GM21515 (cell line): Measurements from ENCODE around the gene CALN1.
"Not testable (repeated sequence)": the region's sequence is repeated elsewhere in the genome, so short reads cannot be mapped to it uniquely, and the experiment has no call there.

ENCODE experiments used
- ATAC-seq: cut with Tn5 transposase; IDR thresholded peaks from one replicate; pipeline ENCODE4 v1.9.1; 2021; ENCODE audit not compliant: unreplicated experiment

Gene CALN1

DNA sequence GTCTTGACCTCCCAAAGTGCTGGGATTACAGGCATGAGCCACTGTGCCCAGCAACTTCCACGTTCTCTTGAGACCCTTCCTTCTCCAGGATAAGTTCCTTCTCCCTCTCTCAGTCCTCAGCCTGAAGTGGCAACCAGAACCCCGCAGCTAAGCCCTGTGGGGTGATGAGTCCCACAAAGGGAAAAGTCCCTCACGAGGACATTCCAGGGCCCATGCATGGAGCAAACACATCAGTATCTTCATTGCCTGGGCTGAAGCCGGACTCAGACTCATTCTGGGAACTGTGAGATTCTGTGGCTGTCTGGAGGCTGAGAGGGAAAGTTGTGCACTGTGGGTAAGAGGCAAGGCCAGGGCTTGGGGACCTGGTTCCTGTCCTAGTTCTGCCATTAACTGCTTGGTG, 657.3 kb downstream of the CALN1 start:
- ATAC-seq: no peak

DNA sequence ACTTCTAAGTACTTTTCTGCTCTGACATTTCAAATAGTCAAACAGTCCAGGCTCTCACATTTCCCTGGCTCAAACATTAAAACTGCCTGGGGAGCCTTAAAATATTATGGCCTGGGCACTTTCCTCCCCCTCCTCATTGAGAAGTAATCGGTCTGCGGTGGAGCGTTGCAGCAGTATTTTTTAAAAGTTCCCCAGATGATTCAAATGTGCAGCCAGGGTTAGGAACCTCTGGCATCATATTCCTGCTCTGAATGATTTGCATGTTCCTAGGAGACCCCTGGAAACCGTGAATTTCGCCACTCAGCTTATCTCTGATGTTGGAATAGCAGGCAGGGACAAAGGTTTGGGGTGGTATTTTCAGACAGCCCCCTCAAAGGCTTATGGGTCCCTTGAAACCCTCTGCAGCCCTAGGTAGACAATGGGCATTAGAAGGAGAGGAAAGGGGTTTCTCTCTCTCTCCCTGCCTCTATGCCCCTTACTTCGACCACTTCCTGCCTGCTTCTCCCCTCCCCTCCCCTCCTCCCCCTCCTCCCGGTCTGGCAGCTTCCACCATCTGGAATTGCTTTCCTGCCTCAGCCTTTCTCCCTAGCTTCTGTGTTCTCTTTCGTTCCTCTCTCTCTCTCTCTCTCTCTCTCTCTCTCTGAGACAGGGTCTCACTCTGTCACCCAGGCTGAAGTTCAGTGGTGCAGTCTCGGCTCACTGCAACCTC, 658.0 kb downstream of the CALN1 start:
- ATAC-seq: no peak

DNA sequence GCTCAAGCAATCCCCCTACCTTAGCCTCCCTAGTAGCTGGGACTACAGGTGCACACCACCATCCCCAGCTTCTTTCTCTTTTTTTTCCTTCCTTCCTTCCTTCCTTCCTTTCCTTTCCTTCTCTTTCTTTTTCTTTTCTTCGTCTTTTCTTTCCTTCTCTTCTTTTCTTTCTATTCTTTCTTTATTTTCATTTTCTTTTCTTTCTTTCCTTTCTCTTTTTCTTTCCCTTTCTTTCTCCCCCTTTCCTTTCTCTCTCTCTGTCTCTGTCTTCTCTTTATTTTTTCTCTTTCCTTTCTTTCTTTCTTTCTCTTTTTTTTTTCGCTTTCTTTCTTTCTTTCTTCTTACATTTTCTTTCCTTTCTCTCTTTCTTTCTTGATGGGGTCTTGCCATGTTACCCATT, 658.9 kb downstream of the CALN1 start:
- ATAC-seq: no peak

DNA sequence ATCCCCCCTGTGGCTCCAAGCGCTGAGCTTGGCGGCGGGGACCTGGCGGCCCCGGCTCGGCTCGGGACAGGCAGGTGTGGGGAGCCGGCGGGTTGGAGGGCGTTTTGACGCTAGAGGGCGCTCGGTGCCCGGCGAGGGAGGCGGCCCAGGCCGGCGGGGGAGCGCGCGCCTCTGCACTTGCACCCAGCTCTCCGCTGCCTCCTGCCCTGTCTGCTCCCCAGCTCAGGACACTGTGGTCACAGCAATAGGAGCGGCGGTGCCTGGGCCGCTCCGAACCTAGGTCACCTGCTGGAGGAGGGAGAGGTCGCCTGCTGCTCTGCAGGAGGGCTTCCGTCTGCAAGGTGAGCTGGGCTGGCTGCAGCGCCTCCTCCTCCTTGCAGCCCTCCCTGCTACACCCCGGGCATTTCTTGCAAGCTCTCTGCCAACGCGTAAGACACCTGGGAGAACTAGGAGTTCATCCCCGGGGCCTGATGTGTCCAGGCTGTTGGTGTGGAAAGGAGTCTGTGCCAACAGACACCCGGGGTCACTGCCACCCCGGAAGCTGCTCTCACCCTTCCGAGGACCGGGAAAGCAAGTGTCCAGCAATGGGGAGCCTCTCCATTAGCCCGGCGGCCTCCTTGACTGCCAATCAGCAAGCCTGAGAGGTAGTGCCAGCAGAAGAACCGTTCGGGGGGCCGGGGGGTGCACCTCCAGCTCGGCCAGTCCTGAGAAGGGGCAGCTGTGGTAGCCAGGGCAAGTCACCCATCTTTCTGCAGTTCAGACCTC, 659.8 kb downstream of the CALN1 start:
- no peak for ATAC-seq

DNA sequence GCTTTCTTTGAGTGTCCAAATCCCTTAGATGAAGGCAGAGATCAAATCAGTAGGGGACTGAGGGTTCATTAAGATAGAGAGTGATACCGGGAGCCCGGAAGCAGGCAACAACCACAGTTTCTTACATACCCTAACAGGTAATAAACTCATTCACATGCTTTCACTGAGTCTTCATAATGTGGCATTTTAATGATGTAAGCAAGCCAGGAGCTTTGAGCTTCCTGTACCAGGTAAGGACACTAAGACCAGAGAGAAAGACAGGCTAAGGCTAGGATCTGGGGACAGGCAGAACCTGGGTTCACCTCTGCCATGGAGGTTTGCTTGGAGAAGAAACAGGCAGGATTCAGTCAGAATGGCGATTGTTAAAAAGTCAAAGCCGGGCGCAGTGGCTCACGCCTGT, 661.8 kb downstream of the CALN1 start:
- ATAC-seq: no peak

DNA sequence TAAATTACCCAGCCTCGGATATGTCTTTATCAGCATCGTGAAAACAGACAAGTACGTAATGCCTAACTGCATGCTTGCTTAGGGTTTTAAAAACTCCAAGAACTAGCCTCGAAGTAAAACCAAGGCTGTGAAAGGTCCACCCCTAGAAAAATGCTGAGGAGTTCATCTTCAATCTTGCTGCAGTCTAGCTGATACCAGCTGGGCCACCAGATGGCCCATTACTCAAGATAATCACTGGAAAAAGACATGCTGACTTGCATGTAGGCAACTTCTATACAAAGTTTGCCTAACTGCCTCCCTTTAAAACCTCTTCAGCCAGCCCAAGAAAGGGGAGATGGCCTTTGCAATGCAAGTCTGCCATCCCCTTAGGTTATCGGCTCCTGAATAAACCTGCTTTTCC, 666.1 kb downstream of the CALN1 start:
- no peak for ATAC-seq

DNA sequence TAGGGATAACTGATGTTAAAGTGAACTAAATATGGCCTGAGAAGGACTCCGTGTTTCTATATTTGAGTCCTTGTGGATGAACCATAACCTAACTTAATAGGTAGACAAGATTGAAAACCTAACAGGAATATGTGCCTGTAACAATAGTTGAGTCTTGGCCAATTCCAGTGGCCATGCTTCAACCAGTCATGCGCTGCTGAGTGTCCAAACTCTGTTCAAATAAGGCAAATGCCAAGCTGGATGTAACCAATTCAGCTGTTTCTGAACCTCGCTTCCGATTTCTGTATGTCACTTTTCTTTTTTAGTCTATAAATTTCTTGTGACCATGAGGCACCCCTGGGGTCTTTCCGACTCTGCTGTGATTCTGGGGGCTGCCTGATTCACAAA, 672.0 kb downstream of the CALN1 start:
- no peak for ATAC-seq

DNA sequence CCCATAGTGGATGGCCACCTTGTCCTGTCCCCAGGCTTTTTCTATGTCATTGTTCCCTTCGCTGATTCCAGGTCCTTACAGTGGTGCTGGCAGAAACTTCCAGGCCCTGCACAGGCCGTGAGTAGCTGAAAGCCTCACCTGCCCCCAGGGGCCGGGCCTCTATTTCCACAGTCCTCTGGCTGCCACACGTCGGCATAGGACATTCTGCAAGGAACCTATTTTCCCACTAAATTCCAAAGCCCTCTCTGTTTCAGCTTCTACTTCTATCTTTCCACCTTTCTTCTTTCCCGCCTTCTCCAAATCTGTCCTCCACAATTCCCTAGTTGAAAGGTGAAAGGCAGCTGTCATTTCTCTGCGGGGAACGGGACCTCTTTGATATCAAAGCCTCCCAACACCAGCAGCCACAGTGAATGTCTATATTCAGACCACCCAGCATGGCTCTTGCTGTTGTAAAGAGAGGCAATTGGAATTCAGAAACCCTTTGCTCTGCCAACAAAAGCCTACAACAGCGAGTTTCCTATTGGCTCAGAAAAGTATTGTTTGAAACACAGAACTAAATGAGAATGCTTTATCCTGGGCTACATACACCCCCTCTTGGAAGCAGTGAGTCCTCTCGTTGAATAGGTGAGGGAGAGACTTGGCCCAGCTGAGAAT, 672.5 kb downstream of the CALN1 start:
- no peak for ATAC-seq

DNA sequence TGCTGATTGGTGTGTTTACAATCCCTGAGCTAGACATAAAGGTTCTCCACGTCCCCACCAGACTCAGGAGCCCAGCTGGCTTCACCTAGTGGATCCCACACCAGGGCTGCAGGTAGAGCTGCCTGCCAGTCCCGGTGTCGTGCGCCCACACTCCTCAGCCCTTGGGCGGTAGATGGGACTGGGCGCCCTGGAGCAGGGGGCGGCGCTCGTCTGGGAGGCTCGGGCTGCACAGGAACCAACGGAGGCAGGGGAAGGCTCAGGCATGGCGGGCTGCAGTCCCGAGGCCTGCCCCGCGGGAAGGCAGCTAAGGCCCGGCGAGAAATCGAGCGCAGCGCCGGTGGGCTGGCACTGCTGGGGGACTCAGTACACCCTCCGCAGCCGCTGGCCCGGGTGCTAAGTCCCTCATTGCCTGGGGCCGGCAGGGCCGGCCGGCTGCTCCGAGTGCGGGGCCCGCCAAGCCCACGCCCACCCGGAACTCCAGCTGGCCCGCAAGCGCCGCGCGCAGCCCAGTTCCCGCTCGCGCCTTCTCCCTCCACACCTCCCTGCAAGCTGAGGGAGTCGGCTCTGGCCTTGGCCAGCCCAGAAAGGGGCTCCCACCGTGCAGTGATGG, 674.1 kb downstream of the CALN1 start:
- not testable (repeated sequence) for ATAC-seq

DNA sequence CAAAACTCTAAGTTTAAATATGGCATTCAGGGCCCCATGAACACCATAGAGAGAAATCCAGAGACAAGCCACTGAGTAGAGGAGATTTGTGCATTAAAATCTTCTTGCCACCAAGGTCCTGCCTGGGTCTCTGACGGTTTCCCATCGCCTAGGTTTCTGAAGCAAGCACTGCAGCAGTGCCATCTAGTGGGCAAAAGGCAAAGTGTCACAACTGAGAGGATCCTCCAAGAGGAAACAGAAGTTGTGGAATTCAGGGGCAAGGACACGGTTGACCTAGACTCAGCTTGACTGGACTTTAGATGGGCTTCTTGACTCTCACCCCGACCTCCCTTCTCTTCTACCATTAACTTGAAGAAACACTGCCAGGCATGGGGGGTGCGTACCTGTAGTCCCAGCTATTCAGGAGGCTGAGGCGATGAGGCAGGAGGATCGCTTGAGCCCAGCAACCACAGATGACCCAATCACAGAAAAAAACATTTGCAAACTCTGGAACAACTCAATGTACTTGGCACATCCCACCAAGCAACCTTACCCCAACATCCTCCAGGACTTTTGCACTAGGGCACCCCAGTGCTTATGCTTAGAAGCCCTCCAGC, 676.1 kb downstream of the CALN1 start:
- no peak for ATAC-seq

DNA sequence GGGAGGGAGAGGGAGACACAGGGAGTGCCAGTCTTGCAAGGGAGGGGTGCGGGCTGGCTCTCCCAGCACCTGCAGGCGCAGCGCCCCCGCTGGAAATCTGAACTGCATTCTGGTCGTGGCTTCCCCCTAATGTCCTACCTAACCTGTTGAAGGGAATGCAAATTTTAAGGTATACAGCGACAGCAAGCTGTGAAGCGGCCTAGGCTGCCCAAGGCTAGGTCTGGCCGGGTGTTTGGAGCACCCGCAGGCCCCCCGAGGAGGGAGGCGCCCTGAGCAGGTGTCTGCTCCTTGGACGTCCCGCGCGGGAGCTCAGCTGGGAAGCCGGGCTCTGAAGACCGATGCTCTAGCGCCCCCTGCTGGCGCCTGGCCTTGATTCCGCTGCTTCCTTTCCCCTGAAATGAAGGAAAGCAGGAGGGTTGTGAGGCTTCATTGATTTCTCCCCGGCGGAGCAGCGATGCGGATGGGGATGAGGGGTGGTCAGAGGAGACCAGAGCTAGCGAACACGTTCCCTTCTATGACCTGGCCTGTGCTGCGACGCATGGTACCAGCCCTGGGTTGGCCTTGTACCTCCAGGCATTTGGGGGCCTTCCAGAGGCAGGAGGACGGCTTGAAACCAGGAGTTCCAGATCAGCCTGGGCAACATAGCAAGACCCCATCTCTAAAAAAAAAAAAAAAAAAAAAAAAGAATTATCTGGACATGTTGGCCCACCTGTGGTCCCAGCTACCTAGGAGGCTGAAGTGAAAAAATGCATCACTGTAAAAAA, 678.8 kb downstream of the CALN1 start:
- no peak for ATAC-seq

DNA sequence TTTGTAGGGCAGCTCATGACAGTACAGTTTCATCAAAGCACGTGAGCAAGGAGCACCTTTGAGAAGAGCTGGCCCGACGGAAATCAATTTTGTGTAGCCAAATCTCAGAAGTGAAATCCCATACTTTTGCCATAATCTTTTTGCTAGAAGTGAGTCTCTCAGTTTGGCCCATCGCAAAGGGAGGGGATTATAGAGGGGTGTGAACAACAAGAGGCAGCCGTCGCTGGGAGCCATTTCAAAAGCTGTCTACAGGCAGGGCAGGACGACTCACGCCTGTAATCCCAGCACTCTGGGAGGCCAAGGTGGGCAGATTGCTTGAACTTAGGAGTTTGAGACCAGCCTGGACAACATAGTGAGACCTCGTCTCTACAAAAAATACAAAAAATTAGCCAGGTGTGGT, 680.4 kb downstream of the CALN1 start:
- no peak for ATAC-seq
